Common myeloid progenitor, CD34-positive (primary cell): ENCODE results near the gene STIMATE.
A peak's percentile ranks its signal among the peaks of the same experiment; 100 is the strongest.

Experiments
- CTCF ChIA-PET: fragments of 350-600 bp; sonication (Branson Sonifier 250); formaldehyde crosslinking; loops from one replicate; lab custom pipeline; 2021; ENCODE audit warnings: antibody characterized with exemption; lab: Charles Lee
- POLR2A ChIA-PET: fragments of 350-600 bp; sonication (Branson Sonifier 250); formaldehyde crosslinking; loops from one replicate; lab custom pipeline; 2021; ENCODE audit warnings: antibody characterized with exemption; lab: Charles Lee
- DNase-seq, 3 donors: peaks; one replicate each; pipeline versions ENCODE4 v3.0.0 to v3.0.0-alpha.2; 2013
- H3K27ac ChIP-seq, 2 experiments: 1 replicate in 1 of 2; 2 replicates in 1 of 2; pipeline ENCODE4 v1.7.0; 2013; ENCODE audit warnings: inconsistent platforms in 2 of 2, low read length in 2 of 2, mild to moderate bottlenecking in 2 of 2, low read depth in 1 of 2, moderate library complexity in 1 of 2; ENCODE audit not compliant: severe bottlenecking in 2 of 2, insufficient read depth in 1 of 2, poor library complexity in 1 of 2
- H3K27me3 ChIP-seq, 5 experiments: replicated peaks in 2 of 5; 1 replicate in 3 of 5; 2 replicates in 2 of 5; pipeline versions ENCODE4 v1.6.1 to v1.7.0; 2013; ENCODE audit warnings: low read length in 4 of 5, mild to moderate bottlenecking in 2 of 5, moderate library complexity in 2 of 5, inconsistent platforms in 1 of 5; ENCODE audit not compliant: insufficient read depth in 5 of 5, control insufficient read depth in 4 of 5
- H3K36me3 ChIP-seq, 4 experiments: 1 replicate in 2 of 4; 2 replicates in 2 of 4; pipeline versions ENCODE4 v1.6.1 to v1.7.0; 2013; ENCODE audit warnings: low read length in 3 of 4, control low read depth in 1 of 4, mild to moderate bottlenecking in 1 of 4; ENCODE audit not compliant: control insufficient read depth in 4 of 4, insufficient read depth in 4 of 4
- H3K4me1 ChIP-seq, 4 experiments: 1 replicate in 3 of 4; 2 replicates in 1 of 4; pipeline versions ENCODE4 v1.6.1 to v1.7.1; 2013; ENCODE audit warnings: low read length in 3 of 4, mild to moderate bottlenecking in 3 of 4, control low read depth in 1 of 4, inconsistent platforms in 1 of 4, moderate library complexity in 1 of 4; ENCODE audit not compliant: control insufficient read depth in 4 of 4, insufficient read depth in 4 of 4; ENCODE audit errors: control extremely low read depth in 1 of 4
- H3K4me3 ChIP-seq, 7 experiments: 1 replicate in 4 of 7; 2 replicates in 3 of 7; pipeline versions ENCODE4 v1.5.1 to v1.7.0; 2013; ENCODE audit warnings: mild to moderate bottlenecking in 7 of 7, low read length in 6 of 7, moderate library complexity in 6 of 7, inconsistent platforms in 2 of 7, low read depth in 2 of 7, control low read depth in 1 of 7; ENCODE audit not compliant: insufficient read depth in 4 of 7, control insufficient read depth in 1 of 7; ENCODE audit errors: extremely low read depth in 1 of 7
- H3K9me3 ChIP-seq, 5 experiments: 1 replicate in 4 of 5; 2 replicates in 1 of 5; pipeline versions ENCODE4 v1.6.1 to v1.7.1; 2013; ENCODE audit warnings: low read length in 4 of 5, mild to moderate bottlenecking in 2 of 5, inconsistent platforms in 1 of 5, low read depth in 1 of 5, moderate library complexity in 1 of 5; ENCODE audit not compliant: control insufficient read depth in 4 of 5, insufficient read depth in 2 of 5; ENCODE audit errors: control extremely low read depth in 1 of 5
- WGBS: methylation state at CpG from one replicate; pipeline ENCODE4 v1.1.5; 2013; ENCODE audit not compliant: insufficient coverage; 5-methylcytosine and 5-hydroxymethylcytosine counted together

The STIMATE gene

GRCh38 chr3:52845691-52846431, 51.5 kb downstream of the STIMATE start:
- Histone ChIP-seq H3K27me3 (no peaks in the 10 kb centered on the region), H3K4me3 (no peak overlapping the region), H3K27ac (no peak overlapping the region), H3K36me3 (peaks cover 8 to 56% (median 32%) of the 10 kb centered on the region in 4 experiments), H3K4me1 (peaks cover 0 to 9% (median 7%) of the 10 kb centered on the region in 4 experiments), H3K9me3 (no peaks in the 10 kb centered on the region)
- CTCF ChIA-PET: interaction anchor here (0.5 to 1.6 kb wide), 6 partner anchors 9 to 138 kb away, joined by 3 to 6 read pairs (median 3); no protein-coding TSS in a partner anchor
- POLR2A ChIA-PET: no interaction called here
- WGBS: 94% methylated on average over 3 of the region's 7 CpGs
- peak in 1 of 3 donors; percentile 18 for DNase-seq

- POLR2A ChIA-PET: no interaction called here
- CTCF ChIA-PET: interaction anchor here (0.8 to 1.9 kb wide), 7 partner anchors 8 to 137 kb away, joined by 3 to 6 read pairs (median 3); no protein-coding TSS in a partner anchor
- Histone ChIP-seq H3K9me3 (no peaks in the 10 kb centered on the region), H3K27me3 (no peaks in the 10 kb centered on the region), H3K4me1 (peaks cover 0 to 9% (median 7%) of the 10 kb centered on the region in 4 experiments), H3K27ac (no peak overlapping the region), H3K4me3 (no peak overlapping the region), H3K36me3 (peaks cover 8 to 58% (median 33%) of the 10 kb centered on the region in 4 experiments)
- no peak for DNase-seq
- 63% methylated on average over 3 of the region's 6 CpGs for WGBS
Measured at GRCh38 chr3:52845157-52845556, 52.2 kb downstream of the STIMATE start.

GRCh38 chr3:52844290-52844975, 52.9 kb downstream of the STIMATE start:
- CTCF ChIA-PET: interaction anchor here (0.6 to 1.9 kb wide), 7 partner anchors 8 to 35 kb away, joined by 3 to 6 read pairs (median 3); no protein-coding TSS in a partner anchor
- H3K27me3 ChIP-seq: no peaks in the 10 kb centered on the region
- H3K9me3 ChIP-seq: no peaks in the 10 kb centered on the region
- WGBS: 98% methylated on average over 15 of the region's 18 CpGs
- H3K36me3 ChIP-seq: peaks cover 8 to 56% (median 32%) of the 10 kb centered on the region in 4 experiments
- no peak overlapping the region for H3K4me3 ChIP-seq
- H3K27ac ChIP-seq: no peak overlapping the region
- DNase-seq: no peak
- peaks cover 0 to 9% (median 7%) of the 10 kb centered on the region in 4 experiments for H3K4me1 ChIP-seq
- POLR2A ChIA-PET: no interaction called here

GRCh38 chr3:52843881-52844280, 53.5 kb downstream of the STIMATE start:
- Histone ChIP-seq H3K4me3 (no peak overlapping the region), H3K9me3 (no peaks in the 10 kb centered on the region), H3K4me1 (peaks cover 0 to 9% (median 7%) of the 10 kb centered on the region in 4 experiments), H3K36me3 (peaks cover 8 to 50% (median 31%) of the 10 kb centered on the region in 4 experiments), H3K27ac (no peak overlapping the region), H3K27me3 (no peaks in the 10 kb centered on the region)
- WGBS: 100% methylated on average over 1 of the region's 2 CpGs
- CTCF ChIA-PET: interaction anchor here (0.6 to 1.9 kb wide), 5 partner anchors 9 to 101 kb away, joined by 3 to 5 read pairs (median 3); no protein-coding TSS in a partner anchor
- DNase-seq: no peak
- POLR2A ChIA-PET: no interaction called here

GRCh38 chr3:52843108-52843865, 54.1 kb downstream of the STIMATE start:
- Histone ChIP-seq H3K9me3 (no peaks in the 10 kb centered on the region), H3K4me3 (no peak overlapping the region), H3K27me3 (no peaks in the 10 kb centered on the region), H3K4me1 (peaks cover 0 to 9% (median 7%) of the 10 kb centered on the region in 4 experiments), H3K36me3 (peaks cover 6 to 49% (median 28%) of the 10 kb centered on the region in 4 experiments), H3K27ac (no peak overlapping the region)
- ChIA-PET CTCF (interaction anchor here (1.2 to 4.0 kb wide), 5 partner anchors 7 to 100 kb away, joined by 3 to 13 read pairs (median 4); no protein-coding TSS in a partner anchor), POLR2A (no interaction called here)
- no peak for DNase-seq
- 97% methylated on average over 14 of the region's 20 CpGs for whole genome bisulfite sequencing

GRCh38 chr3:52842424-52842823, 54.9 kb downstream of the STIMATE start:
- CTCF ChIA-PET: interaction anchor here (1.2 to 4.0 kb wide), 4 partner anchors 8 to 99 kb away, joined by 3 to 13 read pairs (median 4); no protein-coding TSS in a partner anchor
- H3K27me3 ChIP-seq: no peaks in the 10 kb centered on the region
- H3K4me3 ChIP-seq: no peak overlapping the region
- peaks cover 0 to 9% (median 6%) of the 10 kb centered on the region in 4 experiments for H3K4me1 ChIP-seq
- H3K36me3 ChIP-seq: peaks cover 3 to 47% (median 26%) of the 10 kb centered on the region in 4 experiments
- POLR2A ChIA-PET: no interaction called here
- no peak overlapping the region for H3K27ac ChIP-seq
- H3K9me3 ChIP-seq: no peaks in the 10 kb centered on the region
- WGBS: 83% methylated on average over 7 of the region's 7 CpGs
- no peak for DNase-seq
